ENCODE measurements around the gene LCN10.

Gene LCN10

DNA sequence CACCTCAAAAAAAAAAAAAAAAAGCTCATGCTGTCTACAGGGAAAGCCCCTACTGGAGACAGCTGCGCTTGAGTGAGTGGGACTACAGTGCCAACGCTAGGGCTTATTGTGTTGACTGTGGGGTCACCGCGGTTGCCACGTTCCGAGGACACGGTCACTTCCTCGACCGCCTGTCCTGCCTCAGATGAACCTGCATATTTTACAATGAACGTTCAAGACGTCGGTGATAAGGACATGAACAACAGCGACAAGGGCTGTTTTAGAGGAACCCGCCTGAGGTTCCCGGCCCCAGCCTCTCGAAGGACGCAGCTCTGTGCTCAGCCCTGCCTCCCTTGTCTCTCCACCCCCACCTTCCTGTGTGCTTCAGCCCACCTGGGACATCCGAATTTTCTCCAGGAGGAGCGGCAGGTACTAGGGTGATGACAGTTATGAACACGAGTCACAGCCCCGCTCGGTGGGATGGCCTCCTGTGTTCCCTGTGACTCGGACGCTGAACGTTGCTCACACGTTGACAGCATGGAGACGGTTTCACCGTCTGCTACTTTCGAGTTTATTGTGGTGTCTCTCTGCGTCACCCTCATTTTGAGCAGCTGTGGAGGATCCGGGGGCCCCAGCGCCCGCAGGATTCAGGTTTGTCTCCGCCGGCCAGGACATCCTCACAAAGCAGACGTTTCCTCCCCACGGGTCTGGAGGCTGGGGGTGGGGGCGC, 41.6 kb downstream of the LCN10 start:
- no peak for DNase-seq (ENCODE audit: low read depth in 2 of 2)

DNA sequence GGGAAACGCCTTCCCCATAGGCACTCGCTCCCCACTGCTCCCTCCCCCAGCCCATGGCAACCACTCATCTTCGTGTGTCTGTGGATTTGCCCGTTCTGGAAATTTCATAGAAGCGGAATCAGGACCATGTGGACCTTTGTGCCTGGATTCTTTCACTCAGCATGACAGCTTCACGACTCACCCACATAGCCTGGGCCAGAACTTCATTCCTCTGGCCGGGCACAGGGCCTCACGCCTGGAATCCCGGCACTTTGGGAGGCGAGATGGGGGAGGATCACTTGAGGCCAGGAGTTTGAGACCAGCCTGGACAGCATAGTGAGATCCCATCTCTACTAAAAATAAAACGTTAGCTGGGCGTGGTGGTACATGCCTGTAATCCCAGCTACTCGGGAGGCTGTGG, 42.4 kb downstream of the LCN10 start:
- DNase-seq (ENCODE audit: low read depth in 2 of 2), result no peak

DNA sequence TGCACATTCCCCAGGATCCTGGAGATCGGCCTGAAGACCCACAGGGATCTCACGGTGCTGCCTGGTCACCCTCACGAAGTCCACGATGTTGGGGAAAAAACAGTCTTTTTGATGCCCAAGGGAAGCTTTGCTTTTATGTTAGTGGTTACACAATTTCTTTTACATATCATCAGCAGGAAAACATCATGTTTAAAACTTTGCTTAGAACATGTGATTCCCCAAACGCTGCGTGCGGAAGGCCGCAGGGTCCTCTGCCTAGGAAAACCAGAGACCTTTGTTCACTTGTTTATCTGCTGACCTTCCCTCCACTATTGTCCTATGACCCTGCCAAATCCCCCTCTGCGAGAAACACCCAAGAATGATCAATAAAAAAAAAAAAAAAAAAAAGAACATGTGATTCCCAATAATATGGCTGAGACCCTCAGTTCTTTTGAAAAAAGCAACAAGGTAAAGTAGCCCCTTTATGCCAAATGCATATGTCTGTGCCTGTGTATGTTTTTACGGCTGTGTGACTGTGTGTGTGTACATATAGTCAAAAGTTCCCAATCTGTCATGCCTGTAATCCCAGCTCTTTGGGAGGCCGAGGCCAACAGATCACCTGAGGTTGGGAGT, 44.0 kb downstream of the LCN10 start:
- DNase-seq (ENCODE audit: low read depth in 2 of 2), result no peak

DNA sequence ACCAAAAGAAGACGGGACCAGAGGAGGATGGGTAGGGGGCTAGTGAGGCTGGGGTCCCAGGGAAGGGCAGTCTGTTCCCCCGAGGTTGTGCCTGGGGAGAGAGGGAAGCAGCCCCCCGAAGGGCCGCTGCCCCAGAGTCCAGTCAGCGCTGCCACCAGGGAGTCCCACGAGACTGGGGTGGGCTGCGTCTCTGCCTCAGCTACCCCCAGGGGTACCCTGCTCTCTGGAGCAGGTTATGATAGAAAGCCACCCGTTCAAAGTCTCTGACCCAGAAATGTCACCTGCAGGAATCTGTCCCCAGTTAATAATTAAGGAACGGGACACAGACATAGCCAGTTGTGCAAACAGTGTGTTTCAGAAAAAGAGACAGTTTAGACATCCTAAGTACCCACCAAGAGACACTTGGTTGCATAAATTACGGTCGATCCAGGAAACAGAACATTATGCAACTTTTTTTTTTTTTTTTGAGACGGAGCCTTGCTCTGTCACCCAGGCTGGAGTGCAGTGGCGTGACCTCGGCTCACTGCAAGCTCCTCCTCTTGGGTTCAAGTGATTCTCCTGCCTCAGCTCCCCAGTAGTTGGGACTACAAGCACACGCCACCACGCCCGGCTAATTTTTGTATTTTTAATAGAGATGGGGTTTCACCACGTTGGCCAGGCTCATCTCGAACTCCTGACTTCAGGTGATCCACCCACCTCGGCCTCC, 44.8 kb downstream of the LCN10 start:
- no peak for DNase-seq (ENCODE audit: low read depth in 2 of 2)

DNA sequence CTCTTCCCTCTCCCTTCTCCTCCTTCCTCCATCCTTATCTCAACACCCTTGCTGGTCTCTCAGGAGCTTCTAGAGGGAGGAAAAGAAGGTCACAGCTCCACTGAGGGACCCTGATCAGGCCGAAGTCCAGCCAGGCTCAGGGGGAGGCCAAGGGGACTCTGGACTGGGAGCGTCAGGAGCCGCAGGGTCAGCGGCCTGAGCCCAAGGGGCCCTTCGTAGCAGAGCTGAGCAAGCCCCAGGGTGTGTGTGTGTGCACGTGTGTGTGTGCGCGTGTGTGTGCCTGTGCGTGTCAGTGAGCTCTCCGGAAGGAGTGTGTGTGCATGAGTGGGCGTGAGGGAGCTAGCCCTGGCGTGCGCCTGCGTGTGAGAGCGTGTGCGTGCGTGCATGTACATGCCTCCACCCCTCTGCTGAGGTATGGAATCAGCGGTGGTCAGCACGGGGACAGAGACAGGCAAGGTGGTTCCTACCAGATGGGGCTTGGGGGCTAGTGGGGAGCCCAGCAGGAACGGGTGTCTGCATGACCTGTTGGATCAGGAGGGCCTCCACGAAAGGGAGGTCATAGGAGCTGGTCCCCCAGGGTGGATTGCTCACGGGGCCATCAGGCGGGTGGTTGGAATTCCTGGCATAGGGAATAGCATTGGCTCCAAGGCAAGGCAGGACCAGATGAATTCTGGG, 45.5 kb downstream of the LCN10 start:
- DNase-seq (ENCODE audit: low read depth in 2 of 2), result no peak

DNA sequence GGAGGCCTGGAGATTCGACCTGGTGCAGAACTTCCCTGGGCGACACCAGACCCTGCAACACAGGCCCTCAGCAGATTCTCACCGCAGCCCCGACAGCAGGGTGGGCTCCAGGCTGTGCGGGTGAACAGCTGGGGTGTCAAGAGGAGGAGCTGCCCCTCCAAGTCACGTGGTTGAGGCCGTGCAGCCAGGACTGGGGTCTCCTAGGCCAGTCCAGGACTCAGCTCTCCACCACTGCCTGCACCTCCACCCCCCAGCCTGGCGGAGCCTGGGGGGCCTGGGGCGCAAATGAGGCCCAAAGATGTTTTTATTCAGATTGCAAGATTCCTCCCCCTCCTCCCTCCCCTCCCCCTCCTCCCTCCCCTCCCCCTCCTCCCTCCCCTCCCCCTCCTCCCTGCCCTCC, 46.2 kb downstream of the LCN10 start:
- no peak for DNase-seq (ENCODE audit: low read depth in 2 of 2)

DNA sequence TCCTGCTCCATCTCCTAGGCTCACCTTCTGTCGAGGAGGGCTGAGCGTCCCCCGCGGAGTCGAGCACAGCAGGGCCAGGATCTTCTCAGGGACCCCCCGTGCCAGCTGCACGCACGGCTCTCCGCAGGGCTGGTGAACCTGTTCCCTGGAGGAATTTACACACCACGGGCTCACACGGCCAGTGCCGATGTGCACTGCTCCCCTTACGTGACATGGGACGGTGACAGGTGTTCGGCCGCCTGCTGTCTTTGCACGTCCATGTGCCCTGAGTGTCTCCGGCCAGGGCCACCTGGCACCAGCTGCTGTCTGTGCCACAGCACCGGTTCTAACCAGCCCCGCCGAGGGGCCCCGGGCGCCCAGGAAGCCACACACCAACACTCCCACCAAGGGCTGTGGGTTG, 46.8 kb downstream of the LCN10 start:
- no peak for DNase-seq (ENCODE audit: low read depth in 2 of 2)

DNA sequence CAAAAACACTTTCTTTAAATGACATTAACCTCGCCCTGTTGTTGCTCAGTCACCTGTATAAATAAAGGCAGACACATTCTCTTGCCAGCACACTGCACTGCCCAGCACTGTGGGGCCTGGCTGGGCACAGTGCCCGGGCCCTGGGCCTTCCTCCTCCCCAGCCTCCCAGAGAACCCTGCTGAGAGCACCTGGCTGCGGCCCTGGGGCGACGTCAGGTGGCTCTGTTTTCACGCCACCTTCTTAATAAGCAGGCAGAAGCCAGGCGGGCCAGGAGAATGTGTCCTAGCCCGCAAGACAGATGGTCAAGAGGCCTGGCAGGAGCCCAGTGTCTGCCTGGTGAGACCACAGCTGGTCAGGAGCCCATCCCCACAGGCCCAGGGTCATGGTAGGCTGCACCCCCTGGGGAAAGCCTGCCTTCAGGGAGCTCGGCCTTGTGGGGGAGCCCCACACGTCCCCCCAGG, 47.3 kb downstream of the LCN10 start:
- no peak for DNase-seq (ENCODE audit: low read depth in 2 of 2)

DNA sequence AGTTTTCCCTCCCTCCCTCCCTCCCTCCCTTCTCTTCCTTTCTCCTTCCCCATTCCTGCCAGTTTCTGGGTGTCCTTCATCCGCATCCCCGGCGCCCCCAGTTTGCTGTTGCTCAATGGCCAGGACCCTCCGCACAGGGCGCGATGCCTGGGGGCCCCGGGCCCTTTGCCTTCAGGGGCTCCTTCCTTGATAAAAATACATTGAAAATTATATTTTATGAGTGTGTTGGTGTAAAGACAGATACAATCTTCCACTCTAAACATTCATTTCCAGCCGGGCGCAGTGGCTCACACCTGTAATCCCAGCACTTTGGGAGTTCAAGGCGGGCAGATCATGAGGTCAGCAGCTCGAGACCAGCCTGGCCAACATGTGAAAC, 47.9 kb downstream of the LCN10 start:
- no peak for DNase-seq (ENCODE audit: low read depth in 2 of 2)

DNA sequence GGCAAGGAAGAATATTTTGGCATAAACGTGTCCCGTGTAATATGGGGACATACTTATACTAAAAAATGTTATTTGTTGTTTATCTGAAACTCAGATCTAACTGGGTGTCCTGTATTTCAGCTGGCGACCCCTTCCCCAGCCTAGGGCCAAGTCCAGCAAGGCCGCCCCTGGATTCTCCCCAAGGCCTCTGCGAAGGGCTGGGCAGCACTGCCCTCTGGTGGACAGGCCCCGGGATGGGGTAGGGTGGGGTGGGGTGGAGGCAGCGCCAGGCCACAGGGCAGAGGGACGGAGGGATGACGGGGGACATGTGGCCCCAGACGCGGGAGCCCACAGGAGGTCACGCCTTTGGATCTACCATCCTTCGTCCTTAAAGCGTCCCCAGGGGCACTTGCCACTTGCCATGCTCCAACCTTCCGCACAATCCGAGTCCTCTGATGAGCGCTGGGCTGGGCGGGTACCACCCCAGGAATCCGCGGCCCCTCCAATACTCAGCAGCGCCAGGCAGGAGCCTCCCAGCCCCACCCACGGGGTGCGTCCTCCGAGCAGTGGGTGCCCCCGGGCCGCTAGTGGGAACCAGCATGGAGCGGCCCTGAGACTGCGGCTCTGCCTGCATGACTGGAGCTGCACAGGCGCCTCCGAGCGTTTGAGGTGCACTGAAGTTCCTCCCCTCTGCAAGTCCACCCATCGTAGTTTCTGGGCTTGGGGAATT, 48.4 kb downstream of the LCN10 start:
- no peak for DNase-seq (ENCODE audit: low read depth in 2 of 2)

DNA sequence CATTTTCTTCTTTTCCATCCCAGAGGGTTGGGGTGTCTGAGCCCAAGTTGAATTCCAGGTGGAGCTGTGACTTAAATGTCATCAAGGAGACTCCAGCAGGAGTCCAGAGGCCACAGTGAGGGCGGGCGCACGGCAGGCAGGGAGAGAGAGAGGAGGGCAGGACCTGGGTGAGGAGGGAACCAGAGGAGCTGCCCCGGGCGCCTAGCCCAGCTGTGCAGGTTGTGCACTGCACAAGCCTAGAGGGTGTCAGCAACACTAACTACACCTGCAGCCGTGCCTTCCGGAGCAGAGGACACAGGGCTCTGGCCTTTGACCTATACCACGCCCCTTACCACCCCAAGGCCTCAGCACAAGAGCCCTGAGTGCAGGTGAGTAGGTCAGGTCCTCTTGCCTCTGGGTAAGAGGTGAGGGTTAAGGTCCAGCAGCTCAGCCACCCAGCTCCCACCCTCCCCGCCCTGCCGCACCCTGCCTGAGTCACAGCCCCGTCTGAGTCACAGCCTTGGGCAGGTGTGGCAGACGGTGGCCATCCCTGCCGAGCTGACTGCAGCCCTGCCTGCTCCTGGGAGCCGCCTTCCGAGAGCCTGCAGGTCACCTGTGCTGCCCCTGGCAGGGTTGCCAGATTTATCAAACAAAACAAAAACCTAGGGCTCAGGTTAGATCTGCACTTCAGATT, 49.1 kb downstream of the LCN10 start:
- no peak for DNase-seq (ENCODE audit: low read depth in 2 of 2)

DNA sequence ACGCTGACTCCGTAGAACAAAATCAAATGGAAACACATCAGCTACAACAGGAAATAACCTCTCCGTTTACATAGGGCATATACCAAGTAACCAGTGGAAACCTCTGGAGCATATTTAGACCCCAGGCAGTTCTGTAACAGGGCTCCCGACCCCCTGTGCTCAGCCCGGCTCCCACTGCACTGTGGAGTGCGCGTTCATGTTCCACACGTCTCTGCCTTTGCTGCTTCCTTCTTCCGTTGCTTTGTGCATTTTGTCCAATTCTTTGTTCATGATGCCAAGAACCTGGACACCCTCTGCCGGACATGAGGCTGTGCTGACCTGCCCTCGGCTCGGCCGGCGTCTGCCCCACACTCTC, 49.6 kb downstream of the LCN10 start:
- DNase-seq (ENCODE audit: low read depth in 2 of 2), result no peak

DNA sequence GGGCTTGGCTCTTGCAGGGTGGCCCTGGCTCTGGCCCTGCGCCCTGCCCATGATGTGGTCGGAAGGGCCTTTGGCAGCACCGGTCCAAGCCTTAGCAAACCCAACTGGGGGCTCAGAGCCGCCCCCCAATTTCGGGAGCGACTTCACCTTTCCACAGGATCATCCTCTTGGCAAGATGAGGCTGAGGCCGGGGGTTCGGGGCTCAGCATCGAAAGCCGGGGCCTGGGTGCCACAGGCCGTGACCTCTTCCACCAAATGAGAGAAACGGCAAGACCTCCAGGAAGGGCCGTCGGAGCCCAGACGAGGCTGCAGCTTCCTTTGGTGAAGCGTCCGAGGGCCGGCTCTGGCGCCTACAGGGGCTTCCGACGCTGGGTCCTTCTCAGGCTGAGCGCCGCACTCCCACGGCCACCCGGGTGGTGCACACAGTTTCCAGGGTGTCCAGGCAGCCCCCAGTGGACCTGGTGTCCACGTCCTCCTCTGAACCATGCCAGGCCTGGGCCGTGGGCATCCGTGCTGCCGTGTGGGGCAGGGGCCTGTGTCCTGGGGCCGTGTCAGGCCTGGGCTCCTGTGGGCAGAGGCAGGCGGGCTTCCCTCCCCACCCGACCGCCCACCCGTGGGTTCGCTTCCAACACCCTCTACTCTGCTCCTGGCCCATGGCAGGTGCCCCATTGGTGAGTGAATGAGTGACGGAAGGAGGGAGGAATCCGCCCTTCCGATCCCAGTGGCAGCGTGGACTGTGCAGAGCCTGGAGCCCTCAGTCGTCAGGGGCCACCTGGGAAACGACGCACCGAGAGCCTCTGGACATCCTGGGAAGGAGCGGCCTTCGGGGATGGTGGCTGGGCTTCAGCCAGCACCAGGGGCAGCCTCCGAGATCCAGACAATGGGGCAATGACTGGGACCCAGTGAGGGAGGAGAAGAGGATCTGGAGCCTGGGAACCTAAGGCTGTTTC, 50.3 kb downstream of the LCN10 start:
- DNase-seq (ENCODE audit: low read depth in 2 of 2), result no peak

DNA sequence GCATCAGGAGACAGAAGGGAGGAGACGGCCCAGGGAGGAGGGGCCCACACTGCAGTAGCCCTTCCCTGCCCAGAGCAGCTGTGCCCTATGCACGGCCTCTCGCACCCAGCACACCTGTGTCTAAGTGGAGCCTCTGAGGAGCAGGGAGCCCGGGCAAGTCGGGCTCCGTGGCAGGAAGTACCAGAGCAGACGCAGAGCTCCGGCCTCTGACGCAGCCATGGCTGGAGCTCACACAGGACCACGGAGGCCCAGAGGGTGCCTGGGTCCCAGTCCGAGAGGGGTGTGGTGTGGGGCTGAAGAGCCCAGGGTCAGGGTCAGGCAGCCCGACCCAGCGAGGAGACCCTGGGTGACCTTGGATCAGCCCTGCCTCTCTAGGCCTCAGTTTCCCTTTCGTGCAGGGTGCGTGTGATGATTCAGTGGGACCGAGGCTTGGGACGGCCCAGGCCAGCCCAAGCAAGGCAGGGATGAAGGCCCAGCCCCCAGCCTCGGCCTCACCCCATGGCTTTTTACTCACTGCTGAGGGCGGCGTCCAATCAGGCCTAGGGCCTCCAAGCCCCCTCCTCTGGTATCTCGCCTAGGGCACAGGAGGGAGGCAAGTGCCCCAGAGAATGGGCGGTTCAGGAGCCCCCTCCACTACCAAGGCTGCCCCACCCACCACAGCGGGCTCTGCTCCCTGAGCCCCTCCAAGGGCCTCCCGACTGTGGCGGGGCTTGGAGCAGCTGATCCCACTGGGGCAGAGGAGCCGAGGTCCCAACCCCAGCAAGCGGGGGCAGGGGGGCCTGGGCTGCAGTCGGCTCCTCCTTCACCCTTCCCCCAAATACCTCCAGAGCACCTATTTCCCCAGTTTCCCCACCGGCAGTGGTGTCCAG, 51.2 kb downstream of the LCN10 start:
- no peak for DNase-seq (ENCODE audit: low read depth in 2 of 2)

DNA sequence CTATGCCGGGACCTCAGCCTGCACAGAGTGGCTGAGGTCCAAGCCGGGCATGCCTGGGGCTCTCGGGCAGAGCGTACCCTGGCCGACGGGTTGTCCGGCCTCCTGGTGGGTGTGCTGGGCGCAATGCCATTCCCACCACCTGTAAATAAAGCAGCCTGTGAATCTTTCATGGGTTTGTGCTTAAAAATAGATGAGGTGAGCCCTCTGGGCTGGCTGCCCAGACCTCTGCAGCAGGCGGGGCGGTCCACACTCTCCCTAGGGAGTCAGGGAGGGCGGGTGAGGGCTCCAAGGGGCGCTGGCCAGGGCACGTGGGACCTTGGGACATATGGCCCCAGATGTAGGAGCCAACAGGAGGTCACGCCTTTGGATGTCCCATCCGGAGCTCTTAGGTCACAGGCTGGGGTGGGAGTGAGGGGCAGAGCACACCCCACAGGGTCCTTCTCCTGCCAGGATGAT, 51.9 kb downstream of the LCN10 start:
- DNase-seq (ENCODE audit: low read depth in 2 of 2), result no peak

DNA sequence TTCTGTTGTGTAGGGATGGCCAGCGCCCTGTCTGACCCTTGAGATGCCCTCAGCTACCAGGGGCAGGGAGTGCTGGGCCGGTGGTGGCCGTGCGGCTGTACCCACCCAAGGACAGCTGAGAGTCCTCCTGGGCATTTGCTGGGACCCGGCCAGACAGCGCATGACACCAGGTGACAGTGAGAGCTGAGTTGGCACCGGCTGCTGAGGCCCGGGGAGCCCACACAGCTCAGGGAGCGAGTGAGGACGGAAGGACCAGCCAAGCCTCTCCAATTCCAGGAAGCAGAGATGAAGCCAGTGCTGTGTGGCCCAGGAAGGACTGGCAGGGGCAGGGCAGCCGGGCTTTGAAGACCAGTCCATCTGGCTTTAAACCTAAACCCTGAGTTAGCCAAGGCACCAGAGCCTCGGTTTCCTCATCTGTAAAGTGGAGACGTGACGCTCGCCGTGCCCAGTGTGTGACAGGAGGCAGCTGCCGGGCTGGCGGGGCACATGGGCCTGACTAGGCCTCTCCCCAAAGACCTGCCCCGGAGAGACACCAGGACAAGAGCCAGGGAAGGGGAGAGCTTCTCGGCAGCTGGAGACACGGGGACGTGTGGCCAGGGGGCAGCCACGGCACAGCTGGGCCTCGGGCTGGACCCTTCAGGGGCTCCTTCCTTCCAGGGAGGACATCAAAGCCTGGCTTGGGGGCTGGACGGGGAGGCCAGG, 52.5 kb downstream of the LCN10 start:
- no peak for DNase-seq (ENCODE audit: low read depth in 2 of 2)

DNA sequence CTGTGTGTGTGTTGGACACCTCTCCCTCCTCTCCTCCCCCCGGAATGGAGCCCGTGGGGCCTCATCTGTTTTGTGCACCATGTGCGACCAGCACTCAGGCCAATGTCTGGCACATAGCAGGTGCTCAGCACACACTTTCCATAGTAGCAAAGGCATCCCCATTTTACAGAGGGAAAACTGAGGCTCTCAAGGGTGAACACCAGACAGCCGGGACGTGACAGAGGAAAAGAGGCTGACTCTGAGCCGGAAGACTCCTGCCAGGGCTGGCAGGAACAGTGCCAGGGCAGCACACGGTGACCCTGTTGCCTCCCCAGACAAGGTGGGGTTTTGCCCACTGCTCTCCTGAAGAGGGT, 53.7 kb downstream of the LCN10 start:
- no peak for DNase-seq (ENCODE audit: low read depth in 2 of 2)

DNA sequence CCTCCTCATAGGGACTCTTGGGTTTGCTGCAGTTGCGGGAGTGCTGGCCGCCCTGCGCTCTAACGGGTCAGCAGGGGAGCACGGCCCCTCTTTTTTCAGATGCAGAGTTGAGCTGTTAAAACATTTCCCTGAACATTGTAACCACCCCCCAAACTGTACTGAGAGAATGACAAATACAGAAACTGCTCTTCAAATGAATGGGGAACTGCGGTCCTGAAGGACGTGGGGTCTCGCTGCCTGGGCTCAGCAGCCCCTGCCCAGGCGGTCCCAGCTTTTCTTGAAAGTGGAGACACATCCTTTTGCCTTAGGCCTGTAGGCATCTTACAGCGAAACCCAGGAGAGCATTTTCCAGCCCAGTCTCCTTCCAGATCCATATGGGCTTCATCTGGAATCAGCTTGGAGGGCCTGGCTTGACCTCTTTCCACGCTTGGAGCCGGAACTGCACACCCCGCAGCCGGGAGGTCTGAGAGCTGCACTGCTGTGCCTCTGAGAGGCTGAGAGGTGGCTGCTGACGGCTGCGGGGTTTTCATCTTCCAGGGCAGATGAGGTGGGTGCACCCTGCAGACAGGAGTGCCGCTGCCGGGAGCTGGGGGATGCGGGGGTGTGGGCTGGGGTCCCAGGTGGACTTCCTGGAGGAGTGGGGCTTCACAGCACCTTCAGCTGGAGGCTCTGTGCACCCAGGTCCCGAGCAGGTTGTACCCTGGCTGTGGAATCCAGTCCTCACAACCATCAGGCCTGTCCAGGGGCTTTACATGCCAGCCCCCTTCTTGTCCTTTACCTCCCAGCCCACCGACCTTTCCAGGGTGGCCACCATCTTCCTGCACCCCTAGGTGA, 54.2 kb downstream of the LCN10 start:
- DNase-seq (ENCODE audit: low read depth in 2 of 2), result no peak
